Measurements from ENCODE around the gene MEGF6. TPM values are rescaled to one million over a fixed set of nuclear protein-coding genes. Genes with fewer than 3 reads are reported as not detected.

The MEGF6 gene
- total and polyA plus RNA-seq, 2 donors (not counting 1 experiment from before 2014, with no cell fraction given): 43.2 to 77.3 TPM

GRCh38 chr1:3451994-3452865 is 159.1 kb downstream of the MEGF6 start:
- H3K27me3 Mint-ChIP-seq: peaks cover 26% of the 10 kb centered on the region
- ChIA-PET CTCF (interaction anchor here (0.6 to 2.4 kb wide), 29 partner anchors 8 to 350 kb away, joined by 3 to 65 read pairs (median 5); no protein-coding TSS in a partner anchor), POLR2A (no interaction called here)
- H3K79me2 ChIP-seq (ENCODE audit: control insufficient read depth, insufficient read depth, low read length): no peaks in the 10 kb centered on the region
- DNase-seq (no peak), ATAC-seq (ENCODE audit: low read depth) (no peak)
- no peak overlapping the region for H3K4me3 Mint-ChIP-seq
- no peak overlapping the region for H3K9ac ChIP-seq (ENCODE audit: low read length)
- H3K9me3 ChIP-seq (ENCODE audit: control extremely low read depth in 1 of 3, control insufficient read depth in 2 of 3, insufficient read depth in 1 of 3, low read length in 2 of 3): peaks cover 0 to 14% (median 0%) of the 10 kb centered on the region in 3 donors
- no peak for TF ChIP-seq CTCF (IDR thresholded peaks at IDR 0.05)
- TF ChIP-seq EZH2 (IDR thresholded peaks at IDR 0.05; ENCODE audit: borderline replicate concordance, insufficient read depth, low read depth, low read length, poor library complexity, severe bottlenecking): no peak
- H3K9me3 Mint-ChIP-seq (ENCODE audit: insufficient read depth): no peaks in the 10 kb centered on the region
- intact Hi-C loops (cut with micrococcal nuclease): loop anchor here (2.0 to 5.0 kb wide), 2 partner anchors 39 to 350 kb away; no protein-coding TSS in a partner anchor
- H3K27me3 ChIP-seq (replicated peaks in 1 of 4; ENCODE audit: control extremely low read depth in 1 of 4, control insufficient read depth in 3 of 4, insufficient read depth in 4 of 4, low read length in 3 of 4): peaks cover 0 to 44% (median 21%) of the 10 kb centered on the region in 4 experiments
- H3K36me3 ChIP-seq (replicated peaks in 1 of 2; ENCODE audit: control extremely low read depth in 1 of 2, control insufficient read depth in 1 of 2, extremely low read depth in 1 of 2, insufficient read depth in 2 of 2, low read length in 1 of 2): no peaks in the 10 kb centered on the region
- no peak overlapping the region for H2AFZ ChIP-seq (ENCODE audit: insufficient read depth, low read depth, low read length, poor library complexity, severe bottlenecking)
- peaks cover 16 to 20% of the 10 kb centered on the region in 2 donors for H3K4me1 ChIP-seq (ENCODE audit: control insufficient read depth in 2 of 2, insufficient read depth in 2 of 2, low read length in 2 of 2)
- no peak overlapping the region for H3K4me3 ChIP-seq (ENCODE audit: control extremely low read depth in 1 of 5, extremely low read depth in 1 of 5, insufficient read depth in 1 of 5, low read depth in 2 of 5, low read length in 4 of 5)
- H3K27ac ChIP-seq (ENCODE audit: low read length in 2 of 2): no peak overlapping the region
- no peaks in the 10 kb centered on the region for H4K20me1 ChIP-seq (ENCODE audit: control insufficient read depth, insufficient read depth, low read length, poor library complexity, severe bottlenecking)
- no peak overlapping the region for H3K4me2 ChIP-seq (replicated peaks; ENCODE audit: low read depth, low read length, poor library complexity, severe bottlenecking)
- H3K4me1 Mint-ChIP-seq: peaks cover 3% of the 10 kb centered on the region
- 83% methylated on average over 16 of the region's 23 CpGs for WGBS (ENCODE audit: insufficient coverage)
- no peak overlapping the region for H3K27ac Mint-ChIP-seq

GRCh38 chr1:3450983-3451382 is 160.3 kb downstream of the MEGF6 start:
- Histone ChIP-seq H3K9ac (ENCODE audit: low read length) (no peak overlapping the region), H3K27ac (ENCODE audit: low read length in 2 of 2) (no peak overlapping the region), H3K4me3 (ENCODE audit: control extremely low read depth in 1 of 5, extremely low read depth in 1 of 5, insufficient read depth in 1 of 5, low read depth in 2 of 5, low read length in 4 of 5) (no peak overlapping the region), H3K79me2 (ENCODE audit: control insufficient read depth, insufficient read depth, low read length) (no peaks in the 10 kb centered on the region), H3K4me1 (ENCODE audit: control insufficient read depth in 2 of 2, insufficient read depth in 2 of 2, low read length in 2 of 2) (peaks cover 16 to 20% of the 10 kb centered on the region in 2 donors), H4K20me1 (ENCODE audit: control insufficient read depth, insufficient read depth, low read length, poor library complexity, severe bottlenecking) (no peaks in the 10 kb centered on the region), H3K36me3 (replicated peaks in 1 of 2; ENCODE audit: control extremely low read depth in 1 of 2, control insufficient read depth in 1 of 2, extremely low read depth in 1 of 2, insufficient read depth in 2 of 2, low read length in 1 of 2) (no peaks in the 10 kb centered on the region), H2AFZ (ENCODE audit: insufficient read depth, low read depth, low read length, poor library complexity, severe bottlenecking) (no peak overlapping the region), H3K9me3 (ENCODE audit: control extremely low read depth in 1 of 3, control insufficient read depth in 2 of 3, insufficient read depth in 1 of 3, low read length in 2 of 3) (peaks cover 0 to 17% (median 3%) of the 10 kb centered on the region in 3 donors), H3K4me2 (replicated peaks; ENCODE audit: low read depth, low read length, poor library complexity, severe bottlenecking) (no peak overlapping the region), H3K27me3 (replicated peaks in 1 of 4; ENCODE audit: control extremely low read depth in 1 of 4, control insufficient read depth in 3 of 4, insufficient read depth in 4 of 4, low read length in 3 of 4) (peaks cover 0 to 42% (median 21%) of the 10 kb centered on the region in 4 experiments)
- H3K27ac Mint-ChIP-seq: no peak overlapping the region
- POLR2A ChIA-PET: no interaction called here
- CTCF ChIA-PET: no interaction called here
- intact Hi-C loops (cut with micrococcal nuclease): loop anchor here (5.0 kb wide), 1 partner anchor 351 kb away; no protein-coding TSS in a partner anchor
- H3K4me3 Mint-ChIP-seq: no peak overlapping the region
- ATAC-seq (ENCODE audit: low read depth) (no peak), DNase-seq (no peak)
- H3K9me3 Mint-ChIP-seq (ENCODE audit: insufficient read depth): peaks cover 2% of the 10 kb centered on the region
- WGBS (ENCODE audit: insufficient coverage): 72% methylated on average over 12 of the region's 12 CpGs
- TF ChIP-seq CTCF (IDR thresholded peaks at IDR 0.05) (no peak), EZH2 (IDR thresholded peaks at IDR 0.05; ENCODE audit: borderline replicate concordance, insufficient read depth, low read depth, low read length, poor library complexity, severe bottlenecking) (no peak)
- H3K27me3 Mint-ChIP-seq: peaks cover 26% of the 10 kb centered on the region
- peaks cover 3% of the 10 kb centered on the region for H3K4me1 Mint-ChIP-seq
